Ammon's horn (tissue), 1 donor: ENCODE results near the gene FSTL5.

Source experiments
- DNase-seq: peaks from one replicate; pipeline ENCODE4 v3.0.0-alpha.2; 2016; ENCODE audit warnings: low spot score

FSTL5 gene

GRCh38 chr4:161936625-161937550 lies 226.9 kb downstream of the FSTL5 start:
- no peak for DNase-seq

GRCh38 chr4:161931089-161931488 lies 232.7 kb downstream of the FSTL5 start:
- no peak for DNase-seq

GRCh38 chr4:161929956-161930355 lies 233.8 kb downstream of the FSTL5 start:
- DNase-seq, result peak; percentile 67

- DNase-seq, result no peak
Observed at GRCh38 chr4:161926033-161926828, 237.6 kb downstream of the FSTL5 start.

GRCh38 chr4:161920304-161921052 lies 243.3 kb downstream of the FSTL5 start:
- DNase-seq, result no peak

- DNase-seq, result no peak
Observed at GRCh38 chr4:161919442-161920220, 244.2 kb downstream of the FSTL5 start.

DNA sequence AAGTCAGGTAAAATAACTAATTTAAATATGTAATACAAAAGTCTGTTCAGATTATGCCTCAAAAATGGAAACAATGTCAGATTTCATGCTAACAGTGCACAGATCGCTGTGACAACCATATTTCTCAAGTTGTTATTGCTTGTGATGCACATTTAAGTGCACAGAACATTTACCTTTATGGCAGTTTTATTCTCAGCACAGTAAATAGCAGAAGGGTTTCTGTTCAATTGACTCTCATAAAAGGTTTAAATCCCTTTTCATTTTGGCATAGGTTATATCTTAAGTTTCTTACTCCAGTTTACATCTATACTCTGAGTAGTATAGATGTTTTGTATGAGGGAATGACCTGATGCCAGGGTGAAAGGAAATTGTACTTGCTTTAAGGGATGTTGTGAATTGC lies 247.8 kb downstream of the FSTL5 start:
- DNase-seq, result no peak

DNA sequence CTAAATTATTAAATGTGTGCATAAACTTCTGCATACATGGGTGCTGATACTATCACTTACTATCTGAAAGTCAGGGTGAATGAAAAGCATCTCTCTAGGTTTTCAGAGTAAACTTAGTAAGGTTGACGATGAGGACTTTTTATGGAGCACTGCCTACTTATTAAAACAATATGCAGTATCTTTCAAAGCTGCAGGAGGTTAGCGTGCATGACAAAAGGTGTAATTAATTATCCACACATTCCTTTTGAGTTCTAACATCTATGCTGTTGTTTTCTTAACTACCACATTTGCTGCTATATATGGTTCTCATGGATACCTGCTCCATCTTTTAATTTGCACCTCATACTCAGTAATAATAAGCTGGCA lies 256.2 kb downstream of the FSTL5 start:
- no peak for DNase-seq

- no peak for DNase-seq
Observed at GRCh38 chr4:161906836-161907589, 256.8 kb downstream of the FSTL5 start.

DNA sequence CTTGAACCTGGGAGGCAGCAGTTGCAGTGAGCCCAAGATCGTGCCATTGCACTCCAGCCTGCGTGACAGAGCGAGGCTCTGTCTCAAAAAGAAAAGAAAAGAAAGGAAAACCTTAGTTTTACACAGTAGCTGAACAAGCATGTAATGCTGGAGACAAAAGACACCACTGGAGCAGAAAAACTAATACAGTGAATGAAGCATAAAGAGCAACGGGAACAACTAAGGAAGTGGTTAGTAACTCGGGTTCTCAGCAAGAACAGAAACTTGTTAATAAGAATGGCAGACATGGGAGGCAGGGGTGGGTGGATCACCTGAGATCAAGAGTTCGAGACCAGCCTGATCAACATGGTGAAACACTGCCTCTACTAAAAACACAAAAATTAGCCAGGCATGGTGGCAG lies 263.7 kb downstream of the FSTL5 start:
- DNase-seq, result no peak

DNA sequence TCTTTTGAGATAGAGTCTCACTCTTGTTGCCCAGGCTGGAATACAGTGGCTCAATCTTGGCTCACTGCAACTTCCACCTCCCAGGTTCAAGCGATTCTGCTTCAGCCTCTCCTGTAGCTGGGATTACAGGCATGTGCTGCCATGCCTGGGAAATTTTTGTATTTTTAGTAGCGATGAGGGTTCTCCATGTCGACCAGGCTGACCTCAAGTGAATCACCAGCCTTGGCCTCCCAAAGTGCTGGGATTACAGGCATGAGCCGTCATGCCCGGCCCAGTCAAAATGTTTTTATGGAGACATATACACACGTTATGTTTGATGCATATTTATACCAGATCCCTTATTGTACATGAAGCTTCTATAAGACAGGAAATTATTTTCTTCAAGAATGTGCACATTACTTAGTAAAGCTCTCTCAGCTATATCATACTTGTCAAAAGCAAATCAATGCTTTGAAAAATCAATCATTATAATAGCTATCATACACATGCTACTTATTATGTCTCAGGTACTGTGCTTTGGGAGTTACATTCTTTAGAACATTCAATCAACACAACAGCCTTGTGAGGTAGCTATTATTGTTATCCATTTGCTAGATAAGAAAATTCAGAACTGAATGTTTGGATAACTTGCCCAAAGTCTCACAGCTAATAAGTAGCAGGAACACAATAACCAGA lies 269.2 kb downstream of the FSTL5 start:
- DNase-seq, result no peak

DNA sequence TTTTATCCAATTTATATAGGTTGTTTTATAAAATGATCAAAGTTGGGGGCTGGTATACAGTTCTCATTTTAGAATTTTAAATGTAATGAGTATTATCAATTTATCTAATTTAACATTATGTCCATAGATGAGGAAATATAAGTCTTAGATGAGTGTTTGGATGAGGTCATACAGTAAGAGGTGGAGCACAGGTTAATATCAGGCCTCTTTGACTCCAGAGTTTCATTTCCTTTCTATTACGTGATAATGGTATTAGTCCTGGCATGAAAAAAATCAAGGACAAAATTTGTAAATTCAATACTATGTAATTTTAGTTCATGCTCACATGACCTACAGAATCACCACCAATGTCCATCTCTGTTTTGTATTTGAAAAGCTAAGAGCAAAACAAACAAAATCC lies 269.8 kb downstream of the FSTL5 start:
- no peak for DNase-seq

GRCh38 chr4:161893566-161893965 lies 270.2 kb downstream of the FSTL5 start:
- DNase-seq, result no peak

GRCh38 chr4:161892951-161893350 lies 270.8 kb downstream of the FSTL5 start:
- DNase-seq, result no peak

GRCh38 chr4:161883157-161883556 lies 280.6 kb downstream of the FSTL5 start:
- DNase-seq, result no peak

DNA sequence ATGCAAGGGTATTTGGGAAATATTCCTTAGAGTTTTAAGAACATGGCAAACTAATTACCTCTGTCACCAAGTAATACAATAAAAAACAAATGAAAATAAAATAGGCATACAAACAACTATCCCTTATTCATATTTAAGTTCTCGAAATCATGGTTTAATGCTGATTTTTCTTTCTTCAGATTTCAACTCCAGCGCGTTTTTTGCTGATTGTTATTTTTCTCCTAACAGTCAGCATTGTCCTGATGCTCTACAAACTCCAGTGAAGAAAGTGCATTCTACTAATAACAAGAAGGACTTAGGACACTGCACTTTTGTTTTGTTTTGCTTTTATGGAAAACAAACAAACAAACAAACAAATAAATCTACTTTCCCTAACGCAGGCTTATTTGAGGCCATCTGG lies 282.4 kb downstream of the FSTL5 start:
- peak; percentile 7 for DNase-seq

DNA sequence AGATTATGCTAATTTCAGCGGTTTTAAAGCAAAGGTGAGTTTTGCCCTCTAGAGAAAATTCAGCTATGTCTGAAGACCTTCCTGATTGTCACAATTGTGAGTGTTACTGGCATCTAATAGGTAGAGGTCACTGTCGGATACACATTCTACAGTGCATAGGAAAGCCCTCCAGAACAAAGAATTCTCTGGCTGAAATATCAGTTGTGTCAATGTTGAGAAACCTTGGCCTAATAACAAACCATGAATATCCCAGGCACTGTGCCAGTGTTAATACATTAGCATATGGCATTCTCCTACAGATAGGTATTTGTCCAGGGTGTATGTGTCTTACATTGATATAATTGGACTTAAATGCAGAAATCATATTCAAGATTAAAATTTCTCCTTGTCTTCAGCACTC lies 294.3 kb downstream of the FSTL5 start:
- DNase-seq, result no peak

GRCh38 chr4:161856711-161857326 lies 307.0 kb downstream of the FSTL5 start:
- DNase-seq, result no peak

- DNase-seq, result no peak
Observed at GRCh38 chr4:161850631-161851030, 313.2 kb downstream of the FSTL5 start.

- no peak for DNase-seq
Observed at GRCh38 chr4:161841759-161842158, 322.0 kb downstream of the FSTL5 start.
